Glutamatergic neuron (in vitro differentiated cells): ENCODE results near the gene YPEL1. TPM values are rescaled to one million over a fixed set of nuclear protein-coding genes. Genes with fewer than 3 reads are reported as not detected.

Experiments used
- DNase-seq: peaks from one replicate; pipeline ENCODE4 v3.0.0; 2022
- H3K27ac Mint-ChIP-seq: one replicate; pipeline ENCODE4 v1.8.0; 2020; ENCODE audit warnings: mild to moderate bottlenecking, mixed read lengths, inconsistent platforms; ENCODE audit not compliant: unreplicated experiment
- H3K27me3 Mint-ChIP-seq: one replicate; pipeline ENCODE4 v1.8.0; 2020; ENCODE audit warnings: mild to moderate bottlenecking, moderate library complexity, mixed read lengths, inconsistent platforms; ENCODE audit not compliant: unreplicated experiment
- H3K36me3 Mint-ChIP-seq: one replicate; pipeline ENCODE4 v1.8.0; 2020; ENCODE audit warnings: mild to moderate bottlenecking, mixed read lengths, inconsistent platforms; ENCODE audit not compliant: unreplicated experiment
- H3K4me1 Mint-ChIP-seq: one replicate; pipeline ENCODE4 v1.8.0; 2020; ENCODE audit warnings: mild to moderate bottlenecking, low read depth, mixed read lengths, inconsistent platforms; ENCODE audit not compliant: unreplicated experiment
- H3K4me3 Mint-ChIP-seq: one replicate; pipeline ENCODE4 v1.8.0; 2020; ENCODE audit warnings: mild to moderate bottlenecking, mixed read lengths, inconsistent platforms; ENCODE audit not compliant: unreplicated experiment
- H3K9me3 Mint-ChIP-seq: one replicate; pipeline ENCODE4 v1.8.0; 2020; ENCODE audit warnings: mild to moderate bottlenecking, moderate library complexity, mixed read lengths, inconsistent platforms; ENCODE audit not compliant: unreplicated experiment
- CTCF ChIP-seq: fragments of 200-600 bp; sonication (generic); IDR thresholded peaks from one replicate; pipeline ENCODE4 v1.5.0; 2021; ENCODE audit not compliant: partially characterized antibody, unreplicated experiment
- total RNA-seq: library from RNA; stranded (reverse); fragmentation: NEBNext Ultra II Directional; extraction: Animal tissue kit (Norgen Biotek cat#: 25700); gene quantifications from one replicate; pipeline ENCODE4 v1.2.1, GENCODE V29; 2021; ENCODE audit not compliant: unreplicated experiment

Gene YPEL1
- total RNA-seq, 1 donor from 2014 or later: 71.2 TPM

GRCh38 chr22:21674638-21675245 lies 60.9 kb downstream of the YPEL1 start:
- DNase-seq: no peak
- Mint-ChIP-seq H3K4me3 (no peak overlapping the region), H3K36me3 (peaks cover 10% of the 10 kb centered on the region), H3K27me3 (peaks cover 10% of the 10 kb centered on the region), H3K9me3 (peaks cover 11% of the 10 kb centered on the region), H3K27ac (no peak overlapping the region), H3K4me1 (peaks cover 15% of the 10 kb centered on the region)
- no peak for TF ChIP-seq CTCF

GRCh38 chr22:21673534-21674321 lies 61.9 kb downstream of the YPEL1 start:
- H3K4me1 Mint-ChIP-seq: peaks cover 15% of the 10 kb centered on the region
- no peak for TF ChIP-seq CTCF
- H3K27me3 Mint-ChIP-seq: peaks cover 10% of the 10 kb centered on the region
- no peak overlapping the region for H3K4me3 Mint-ChIP-seq
- peaks cover 11% of the 10 kb centered on the region for H3K9me3 Mint-ChIP-seq
- no peak for DNase-seq
- H3K36me3 Mint-ChIP-seq: peaks cover 10% of the 10 kb centered on the region
- no peak overlapping the region for H3K27ac Mint-ChIP-seq

- TF ChIP-seq CTCF: no peak
- DNase-seq: no peak
- peaks cover 10% of the 10 kb centered on the region for H3K9me3 Mint-ChIP-seq
- peaks cover 8% of the 10 kb centered on the region for H3K27me3 Mint-ChIP-seq
- no peak overlapping the region for H3K27ac Mint-ChIP-seq
- H3K36me3 Mint-ChIP-seq: peaks cover 6% of the 10 kb centered on the region
- no peak overlapping the region for H3K4me3 Mint-ChIP-seq
- peaks cover 15% of the 10 kb centered on the region for H3K4me1 Mint-ChIP-seq
These were observed 63.4 kb downstream of the YPEL1 start for GRCh38 chr22:21672107-21672629.

- peaks cover 10% of the 10 kb centered on the region for H3K27me3 Mint-ChIP-seq
- no peak for DNase-seq
- H3K9me3 Mint-ChIP-seq: peaks cover 16% of the 10 kb centered on the region
- no peak overlapping the region for H3K27ac Mint-ChIP-seq
- H3K4me1 Mint-ChIP-seq: peaks cover 11% of the 10 kb centered on the region
- peaks cover 6% of the 10 kb centered on the region for H3K36me3 Mint-ChIP-seq
- H3K4me3 Mint-ChIP-seq: no peak overlapping the region
- no peak for TF ChIP-seq CTCF
These were observed 66.6 kb downstream of the YPEL1 start for GRCh38 chr22:21669026-21669425.

- peak overlapping the region; percentile 85 for H3K27ac Mint-ChIP-seq
- peaks cover 18% of the 10 kb centered on the region for H3K9me3 Mint-ChIP-seq
- DNase-seq: no peak
- peak overlapping the region; percentile 96 for H3K4me3 Mint-ChIP-seq
- H3K27me3 Mint-ChIP-seq: peaks cover 12% of the 10 kb centered on the region
- TF ChIP-seq CTCF: no peak
- H3K36me3 Mint-ChIP-seq: no peaks in the 10 kb centered on the region
- no peaks in the 10 kb centered on the region for H3K4me1 Mint-ChIP-seq
These were observed 68.8 kb downstream of the YPEL1 start for GRCh38 chr22:21666786-21667185.
